OCI-LY1 (cell line): ENCODE data around the gene C11orf21.

Experiments
- EZH2 ChIP-seq: fragments of 200-600 bp; sonication (generic), shearing (Covaris generic); IDR thresholded peaks from 2 replicates; pipeline ENCODE4 v1.8.0; 2017; ENCODE audit warnings: borderline replicate concordance, mixed run types, mild to moderate bottlenecking, antibody characterized with exemption, low read length, moderate library complexity, mixed read lengths
- TF ChIP-seq, protein P1 (sequence below): fragments of 200-600 bp; sonication (generic), shearing (Covaris generic); IDR thresholded peaks from 2 replicates; pipeline ENCODE4 v1.5.1; 2017; ENCODE audit warnings: mild to moderate bottlenecking, antibody characterized with exemption, low read length, moderate library complexity, mixed read lengths

GRCh38 chr11:2271077-2271326, 30.7 kb downstream of the C11orf21 start:
- TF ChIP-seq, protein P1, sequence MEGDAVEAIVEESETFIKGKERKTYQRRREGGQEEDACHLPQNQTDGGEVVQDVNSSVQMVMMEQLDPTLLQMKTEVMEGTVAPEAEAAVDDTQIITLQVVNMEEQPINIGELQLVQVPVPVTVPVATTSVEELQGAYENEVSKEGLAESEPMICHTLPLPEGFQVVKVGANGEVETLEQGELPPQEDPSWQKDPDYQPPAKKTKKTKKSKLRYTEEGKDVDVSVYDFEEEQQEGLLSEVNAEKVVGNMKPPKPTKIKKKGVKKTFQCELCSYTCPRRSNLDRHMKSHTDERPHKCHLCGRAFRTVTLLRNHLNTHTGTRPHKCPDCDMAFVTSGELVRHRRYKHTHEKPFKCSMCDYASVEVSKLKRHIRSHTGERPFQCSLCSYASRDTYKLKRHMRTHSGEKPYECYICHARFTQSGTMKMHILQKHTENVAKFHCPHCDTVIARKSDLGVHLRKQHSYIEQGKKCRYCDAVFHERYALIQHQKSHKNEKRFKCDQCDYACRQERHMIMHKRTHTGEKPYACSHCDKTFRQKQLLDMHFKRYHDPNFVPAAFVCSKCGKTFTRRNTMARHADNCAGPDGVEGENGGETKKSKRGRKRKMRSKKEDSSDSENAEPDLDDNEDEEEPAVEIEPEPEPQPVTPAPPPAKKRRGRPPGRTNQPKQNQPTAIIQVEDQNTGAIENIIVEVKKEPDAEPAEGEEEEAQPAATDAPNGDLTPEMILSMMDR, result no peak
- no peak for TF ChIP-seq EZH2
